Stimulated activated naive CD8-positive, alpha-beta T cell treated with anti-CD3 and anti-CD28 coated beads, Interleukin-15, Interleukin-2, amounts not matched to agents 100 U/mL and 50 U/mL, for 24 hours (primary cell): ENCODE measurements around the gene ANP32B.

Experiments
- ATAC-seq: fragments of 150-1000 bp; cut with Tn5 transposase; one replicate; pipeline ENCODE4 v1.10.0; 2021
- DNase-seq: peaks from one replicate; pipeline ENCODE4 v3.0.0; 2021

Gene ANP32B

DNA sequence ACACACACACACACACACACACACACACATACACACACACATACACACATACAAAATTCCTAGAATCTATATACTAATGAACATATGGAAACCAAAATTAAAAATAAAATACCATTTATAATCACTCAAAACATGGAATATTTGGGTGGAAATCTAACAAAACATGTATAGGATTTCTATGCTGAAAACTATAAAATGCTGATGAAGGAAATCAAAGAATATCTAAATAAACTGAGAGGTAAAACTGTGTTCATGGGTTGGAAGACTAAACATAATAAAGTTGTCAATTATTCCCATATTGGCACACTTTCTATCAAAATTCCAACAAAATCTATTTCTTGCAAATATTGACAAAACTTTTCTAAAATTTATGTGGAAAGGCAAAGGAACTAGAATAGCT is 48.0 kb downstream of the ANP32B start:
- DNase-seq = no peak
- ATAC-seq = no peak

DNA sequence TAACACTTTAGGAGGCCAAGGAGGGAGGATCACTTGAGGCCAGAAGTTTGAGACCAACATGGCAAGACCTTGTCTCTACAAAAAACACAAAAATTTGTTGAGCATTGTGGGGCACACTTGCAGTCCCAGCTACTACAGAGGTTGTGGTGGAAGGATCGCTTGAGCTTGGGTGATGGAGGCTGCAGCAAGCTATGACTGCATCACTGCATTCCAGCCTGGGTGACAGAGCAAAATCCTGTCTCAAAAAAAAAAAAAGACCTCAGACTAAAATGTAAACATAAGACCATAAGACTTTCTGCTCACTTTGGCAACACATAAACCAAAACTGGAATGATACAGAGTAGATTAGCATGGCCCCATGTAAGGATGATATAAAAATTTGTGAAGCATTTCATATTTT is 48.8 kb downstream of the ANP32B start:
- ATAC-seq = no peak
- no peak for DNase-seq

DNA sequence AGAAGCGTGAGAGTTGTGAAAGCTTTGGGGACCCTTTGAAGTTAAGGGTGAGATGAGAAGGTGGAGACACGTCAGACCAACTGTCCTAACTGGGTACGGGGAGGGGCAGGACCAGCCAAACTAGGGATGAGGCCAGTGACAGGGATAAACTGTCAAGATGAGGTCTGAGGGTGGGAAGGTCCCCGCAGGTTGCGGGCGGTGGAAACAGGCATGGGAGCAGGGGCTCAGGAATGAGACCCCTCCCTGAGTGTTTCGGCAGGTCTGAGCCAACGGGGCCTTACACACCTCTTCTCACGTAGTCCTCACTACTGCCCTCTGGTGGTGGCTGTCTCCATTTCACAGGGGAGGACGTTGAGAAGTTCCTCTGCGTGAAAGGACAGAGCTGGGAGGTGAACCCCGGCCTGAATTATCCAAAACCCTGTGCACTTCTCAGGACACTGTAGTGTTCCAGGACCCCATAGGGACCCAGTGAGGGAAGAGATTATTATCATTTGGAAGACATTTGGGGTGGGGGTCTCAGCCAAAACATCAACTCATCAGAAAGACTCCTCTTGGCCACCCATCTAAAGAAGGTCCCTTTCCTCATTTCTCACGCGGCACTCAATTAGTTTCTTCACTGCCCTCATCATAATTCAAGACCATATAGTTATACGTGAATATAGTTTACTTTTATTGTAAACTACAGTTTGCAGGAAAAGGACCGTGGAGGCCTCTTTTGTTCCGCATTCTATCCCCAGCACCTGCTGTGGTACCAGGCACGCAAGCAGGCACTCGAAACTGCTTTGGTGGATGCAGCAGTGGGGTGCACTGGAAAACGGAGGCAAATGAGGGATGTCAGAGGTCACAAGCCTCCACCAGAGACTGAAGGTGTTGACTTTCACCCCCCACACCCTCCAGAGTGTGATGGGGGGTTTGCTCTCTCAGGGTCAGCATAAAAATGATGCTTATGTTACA is 51.7 kb downstream of the ANP32B start:
- DNase-seq (peak; percentile 94), ATAC-seq (peak; percentile 98)

DNA sequence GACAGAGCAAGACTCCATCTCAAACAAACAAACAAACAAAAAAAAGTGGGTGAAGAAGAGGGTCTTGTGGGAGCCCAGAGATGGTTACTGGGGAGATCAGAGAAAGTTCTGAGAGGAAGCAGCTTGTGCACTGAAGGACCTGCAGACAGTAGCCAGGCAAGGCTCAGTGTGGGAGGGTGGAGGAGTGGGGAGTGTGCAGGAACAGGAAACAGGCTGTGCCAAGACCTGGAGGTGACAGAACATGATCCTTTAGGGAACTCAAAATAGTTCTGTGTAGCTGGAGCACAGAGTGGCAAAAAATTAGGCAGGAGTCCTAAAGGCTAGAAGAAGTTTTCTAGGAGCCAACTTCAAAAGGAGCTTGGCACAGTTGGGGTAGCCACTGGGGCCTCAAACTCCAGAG is 54.2 kb downstream of the ANP32B start:
- no peak for ATAC-seq
- no peak for DNase-seq

DNA sequence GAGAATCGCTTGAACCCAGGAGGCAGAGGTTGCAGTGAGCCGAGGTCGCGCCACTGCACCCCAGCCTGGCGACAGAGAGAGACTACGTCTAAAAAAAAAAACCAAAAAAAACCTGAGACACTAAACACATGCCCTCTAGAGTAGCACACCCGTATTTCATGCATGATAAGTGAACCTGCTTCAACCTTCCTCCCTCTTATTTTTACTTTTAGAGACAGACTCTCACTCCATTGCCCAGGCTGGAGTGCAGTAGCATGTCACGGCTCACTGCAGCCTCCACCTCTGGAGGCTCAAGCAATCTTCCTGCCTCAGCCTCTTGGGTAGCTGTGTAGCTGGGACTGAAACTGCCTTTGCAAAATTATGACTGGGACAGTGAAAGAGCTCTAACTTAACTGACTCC is 55.8 kb downstream of the ANP32B start:
- ATAC-seq = no peak
- no peak for DNase-seq

DNA sequence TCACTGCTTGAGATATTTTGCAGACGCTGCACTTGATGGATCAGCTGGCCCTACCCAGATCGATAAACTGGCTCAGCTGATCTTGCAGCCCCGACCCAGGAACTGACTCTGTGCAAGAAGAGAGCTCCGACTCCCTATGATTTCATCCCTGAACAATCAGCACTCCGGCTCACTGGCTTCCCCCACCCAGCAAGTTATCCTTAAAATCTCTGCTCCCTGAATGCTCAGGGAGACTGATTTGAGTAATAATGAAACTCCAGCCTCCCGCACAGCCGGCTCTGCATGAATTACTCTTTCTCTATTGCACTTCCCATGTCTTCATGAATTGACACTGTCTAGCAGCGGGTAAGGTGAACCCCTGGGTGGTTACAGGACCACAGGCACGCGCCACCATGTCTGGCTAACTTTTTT is 56.5 kb downstream of the ANP32B start:
- DNase-seq (no peak), ATAC-seq (no peak)

DNA sequence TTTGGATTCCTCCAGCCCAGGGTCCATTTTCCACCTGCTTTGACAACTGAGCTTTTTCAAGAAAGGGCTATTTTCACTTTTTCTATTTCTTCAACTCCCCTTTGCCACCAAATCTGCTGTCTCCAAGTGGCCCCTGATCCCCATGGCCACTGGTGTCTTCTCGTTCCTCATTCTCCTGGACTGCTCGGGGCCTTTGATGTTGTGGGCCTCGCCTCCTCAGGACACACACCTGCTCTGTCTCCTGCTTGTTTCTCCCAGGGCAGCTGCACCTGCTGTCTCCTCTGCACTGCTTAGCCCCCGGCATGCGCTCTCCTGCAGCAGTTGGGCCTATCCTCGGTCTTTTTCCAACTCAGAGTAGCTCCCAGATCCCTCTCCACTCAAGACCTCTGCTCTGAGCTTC is 57.1 kb downstream of the ANP32B start:
- DNase-seq (no peak), ATAC-seq (no peak)

DNA sequence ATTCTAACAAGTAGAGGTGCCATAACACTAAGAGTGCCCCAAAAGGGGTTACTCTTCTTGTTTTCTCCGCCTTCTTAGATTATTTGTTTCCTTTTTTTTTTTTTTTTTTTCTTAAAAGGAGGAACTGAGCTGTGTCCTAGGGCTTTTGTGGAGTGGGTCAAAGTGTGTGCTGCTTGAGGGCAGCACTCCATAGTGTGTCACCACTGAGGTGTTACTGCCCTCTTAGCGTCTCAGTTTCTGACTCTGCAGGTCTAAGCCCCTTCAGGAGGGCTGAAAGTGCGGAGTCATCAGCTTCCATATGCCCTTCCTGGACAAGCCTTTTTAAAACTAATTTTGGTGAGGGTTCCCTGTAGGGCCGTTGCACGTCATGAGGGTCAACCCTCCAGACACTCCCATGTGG is 60.8 kb downstream of the ANP32B start:
- DNase-seq (no peak), ATAC-seq (no peak)

DNA sequence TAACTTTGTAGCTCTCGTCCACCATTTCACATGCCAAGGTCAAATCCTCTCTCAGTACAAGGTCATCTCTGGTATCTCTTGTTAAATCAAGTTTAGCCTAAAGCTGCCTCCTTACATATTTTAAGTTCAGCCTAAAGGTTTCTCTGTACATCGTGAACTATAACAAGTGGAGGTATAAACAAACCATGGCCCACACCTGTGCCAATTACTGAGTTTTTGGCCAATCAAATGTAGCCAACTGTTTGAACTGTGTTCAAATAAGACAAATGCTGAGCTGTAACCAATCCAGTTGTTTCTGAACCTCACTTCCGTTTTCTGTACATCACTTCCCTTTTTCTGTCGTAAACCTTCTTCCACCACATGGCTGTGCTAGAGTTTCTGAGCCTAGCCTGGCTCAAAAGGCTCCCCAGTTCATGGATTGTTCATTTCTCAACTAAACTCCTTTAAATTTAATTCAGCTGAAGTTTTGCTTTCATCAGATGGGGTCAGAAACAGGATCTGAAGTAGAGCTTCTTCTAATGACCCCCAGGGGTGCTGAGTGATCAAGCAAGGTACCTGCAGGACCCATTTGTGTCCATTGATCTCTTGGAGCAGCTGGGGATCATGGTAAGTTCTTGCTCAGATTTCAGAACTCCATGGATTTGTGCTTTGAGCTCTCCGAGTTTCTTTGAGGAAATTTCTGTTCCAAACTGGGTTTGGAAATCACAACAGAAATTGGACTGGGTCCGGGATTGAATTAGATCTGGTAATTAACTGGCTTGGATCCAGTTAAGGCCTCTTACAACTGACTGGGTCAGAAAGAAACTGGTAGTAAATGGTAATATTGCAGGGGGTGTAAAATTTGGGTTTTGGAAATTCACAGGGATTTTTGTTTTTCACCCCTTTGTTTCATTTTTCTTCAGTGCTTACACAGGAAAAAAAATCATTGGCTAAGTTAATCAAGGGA is 62.4 kb downstream of the ANP32B start:
- ATAC-seq (peak; percentile 84), DNase-seq (peak; percentile 19)

DNA sequence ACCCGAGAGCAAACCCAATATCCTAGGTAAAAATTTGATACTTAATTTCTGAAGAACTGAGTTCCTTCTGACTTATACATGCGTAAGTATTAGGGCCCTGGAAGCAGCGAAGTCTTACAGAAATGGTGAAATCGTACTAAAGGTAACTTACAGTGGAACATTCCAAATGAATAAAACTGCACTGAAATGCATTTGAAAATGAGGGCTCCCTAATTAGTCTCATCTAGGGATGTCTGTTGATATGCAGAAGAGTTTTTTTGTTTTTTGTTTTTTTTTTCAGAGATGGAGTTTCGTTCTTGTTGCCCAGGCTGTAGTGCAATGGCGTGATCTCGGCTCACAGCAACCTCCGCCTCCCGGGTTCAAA is 63.0 kb downstream of the ANP32B start:
- DNase-seq (no peak), ATAC-seq (no peak)

DNA sequence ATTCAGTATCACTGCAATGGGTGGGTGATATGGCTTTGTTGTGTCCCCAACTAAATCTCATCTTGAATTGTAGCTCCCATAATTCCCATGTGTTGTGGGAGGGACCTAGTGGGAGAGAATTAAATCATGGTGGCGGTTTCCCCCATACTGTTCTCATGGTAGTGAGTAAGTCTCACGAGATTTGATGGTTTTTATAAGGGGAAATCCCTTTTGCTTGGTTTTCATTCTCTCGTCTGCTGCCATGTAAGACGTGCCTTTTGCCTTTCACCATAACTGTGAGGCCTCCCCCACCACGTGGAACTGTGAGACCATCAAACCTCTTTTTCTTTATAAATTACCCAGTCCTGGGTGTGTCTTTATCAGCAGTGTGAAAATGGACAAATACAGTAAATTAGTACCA is 63.9 kb downstream of the ANP32B start:
- DNase-seq (no peak), ATAC-seq (peak; percentile 55)

DNA sequence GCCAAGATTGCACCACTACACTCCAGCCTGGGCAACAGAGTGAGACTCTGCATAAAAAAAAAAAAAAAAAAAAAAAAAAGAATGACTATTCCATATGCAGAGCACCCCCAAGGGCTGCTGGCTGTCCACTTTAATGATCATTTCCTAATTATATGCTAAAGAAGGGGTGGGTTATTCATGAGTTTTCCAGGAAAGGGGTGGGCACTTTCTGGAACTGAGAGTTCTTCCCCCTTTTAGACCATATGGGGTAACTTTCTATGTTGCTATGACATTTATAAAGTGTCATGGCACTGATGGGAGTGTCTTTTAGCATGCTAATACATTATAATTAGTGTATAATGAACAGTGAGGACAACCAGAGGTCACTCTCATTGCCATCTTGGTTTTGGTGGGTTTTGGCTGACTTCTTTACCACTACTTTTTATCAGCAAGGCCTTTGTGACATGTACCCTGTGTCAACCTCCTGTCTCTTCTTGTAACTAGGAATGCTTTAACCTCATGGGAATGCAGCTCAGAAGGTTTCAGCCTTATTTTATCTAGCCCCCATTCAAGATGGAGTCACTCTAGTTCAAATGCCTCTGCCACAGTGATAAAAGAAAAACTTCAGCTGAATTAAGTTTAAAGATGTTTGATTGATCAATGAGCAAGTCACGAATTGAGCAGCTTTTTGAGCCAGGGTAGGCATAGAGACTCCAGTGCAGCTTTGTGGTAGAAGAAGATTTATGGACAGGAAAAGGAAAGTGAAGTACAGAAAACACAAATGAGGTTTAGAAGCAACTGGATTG is 66.3 kb downstream of the ANP32B start:
- ATAC-seq = no peak
- DNase-seq = no peak

DNA sequence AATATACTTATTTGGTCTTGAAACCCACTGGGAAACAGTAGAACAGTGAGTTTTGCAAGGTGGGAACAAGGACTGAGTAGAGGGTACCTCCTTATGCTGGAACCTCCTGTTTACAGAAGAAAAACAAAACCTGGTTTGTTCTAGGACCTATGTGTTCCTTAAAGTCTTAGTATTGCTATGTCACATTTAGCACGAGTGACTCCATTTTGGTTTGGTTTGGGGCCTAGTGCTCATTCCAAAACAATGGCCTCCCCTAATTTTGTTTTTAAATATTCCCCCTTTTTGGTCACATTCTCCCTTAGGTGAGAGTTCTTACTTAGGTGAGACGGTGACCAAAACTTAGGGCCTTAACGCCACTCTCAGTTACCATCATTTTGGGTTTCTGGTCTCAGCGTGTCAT is 67.2 kb downstream of the ANP32B start:
- ATAC-seq = no peak
- DNase-seq = no peak

DNA sequence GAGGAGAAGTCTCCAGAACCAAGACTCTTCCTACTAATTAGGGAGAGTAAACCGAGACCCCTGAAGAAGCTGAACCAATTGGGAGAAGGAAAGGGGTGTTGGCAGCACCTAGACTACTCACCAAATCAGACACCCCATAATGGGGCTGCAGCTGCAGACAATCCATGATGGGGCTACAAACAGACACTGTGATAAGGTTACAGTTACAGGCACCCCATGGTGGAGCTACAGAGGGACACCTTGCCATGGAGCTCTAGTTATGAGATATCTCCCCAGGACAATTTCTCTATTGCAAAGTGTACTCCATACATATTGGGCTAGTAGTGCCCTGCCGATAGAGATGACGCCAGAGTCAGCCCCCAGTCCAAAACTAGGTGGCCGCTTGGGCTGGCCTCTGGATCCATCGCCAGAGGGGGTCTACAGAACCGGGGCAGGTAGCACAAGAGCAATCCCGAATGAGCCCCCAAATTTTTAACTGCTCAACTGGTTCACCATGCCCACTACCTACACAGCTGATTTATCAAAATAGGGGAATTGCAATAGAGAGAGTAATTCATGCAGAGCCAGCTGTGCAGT is 71.3 kb downstream of the ANP32B start:
- no peak for ATAC-seq

DNA sequence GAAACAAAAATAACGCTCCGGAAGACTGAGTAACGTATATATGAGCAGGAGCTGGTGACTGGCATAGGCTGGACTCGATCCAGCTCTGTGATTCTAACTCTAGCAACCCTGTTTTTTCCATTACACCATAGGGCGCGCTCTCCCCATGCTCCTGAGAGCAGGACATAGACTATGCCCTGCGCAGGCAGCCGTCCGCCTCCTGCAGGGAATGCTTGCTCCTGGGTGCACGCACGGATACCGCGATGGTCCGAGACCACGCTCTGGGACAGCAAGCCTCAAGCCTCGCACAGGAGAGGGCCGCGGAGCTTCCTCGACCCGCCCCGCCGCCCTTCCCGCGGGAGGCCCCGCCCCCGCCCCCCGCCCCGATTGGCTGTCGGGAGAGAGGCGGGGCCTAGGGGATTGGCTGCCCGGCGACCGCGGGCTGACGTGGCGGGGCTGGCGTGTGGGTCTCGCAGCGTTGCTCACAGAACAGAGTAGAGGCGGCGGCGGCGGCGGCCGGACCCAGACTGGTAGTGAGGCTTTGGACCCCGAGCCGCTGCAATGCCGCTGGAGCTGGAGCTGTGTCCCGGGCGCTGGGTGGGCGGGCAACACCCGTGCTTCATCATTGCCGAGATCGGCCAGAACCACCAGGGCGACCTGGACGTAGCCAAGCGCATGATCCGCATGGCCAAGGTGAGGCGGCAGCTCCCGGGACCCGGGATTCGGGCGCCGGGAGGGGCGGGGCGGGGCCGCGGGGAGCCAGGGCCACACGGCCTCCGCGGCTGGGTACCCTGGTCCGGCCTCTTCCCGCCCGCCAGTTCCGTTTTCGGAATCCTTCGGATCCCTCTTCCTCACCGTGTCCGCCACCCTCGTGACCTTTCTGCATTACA is 73.4 kb downstream of the ANP32B start, which contains the start of gene NANS:
NANS (plus strand) TSS at position 464 of the 869 bp plus-strand sequence; CDS start at position 541, 77 bp downstream.
- peak; percentile 97 for ATAC-seq
- peak; percentile 96 for DNase-seq

More for the DNA sequence above, 71.3 kb downstream of the ANP32B start:
- DNase-seq = no peak

DNA sequence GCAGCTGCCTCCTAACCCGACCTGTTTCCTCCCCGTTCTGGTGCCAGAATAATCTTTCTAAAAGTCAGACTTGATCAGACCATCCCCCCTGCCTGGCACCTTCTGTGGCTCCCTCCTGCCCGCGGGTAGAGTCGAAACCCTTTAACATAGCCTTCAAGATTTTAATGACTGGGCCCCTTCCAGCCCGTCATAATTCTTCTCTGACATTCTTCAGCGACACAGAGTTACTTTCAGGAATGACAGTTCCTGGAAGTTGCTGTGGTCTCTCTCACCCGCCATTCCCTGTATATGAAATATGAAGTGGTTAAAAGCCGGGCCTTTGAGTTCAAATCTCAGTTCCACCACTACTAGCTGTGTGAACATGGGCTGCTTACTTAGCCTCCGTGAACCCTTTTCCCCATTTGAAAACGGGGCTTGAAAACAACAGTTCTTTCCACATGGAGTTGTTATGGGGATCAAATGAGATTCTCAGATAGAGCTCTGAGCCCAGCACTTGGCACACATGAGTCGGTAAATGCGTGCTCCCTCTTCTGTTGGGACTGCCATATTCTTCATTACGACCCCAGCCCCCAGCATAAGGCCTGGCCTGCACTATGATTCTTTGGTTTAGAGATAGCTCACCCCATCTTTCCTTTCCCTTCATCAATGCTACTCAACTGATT is 74.1 kb downstream of the ANP32B start:
- no peak for ATAC-seq
- DNase-seq = no peak

DNA sequence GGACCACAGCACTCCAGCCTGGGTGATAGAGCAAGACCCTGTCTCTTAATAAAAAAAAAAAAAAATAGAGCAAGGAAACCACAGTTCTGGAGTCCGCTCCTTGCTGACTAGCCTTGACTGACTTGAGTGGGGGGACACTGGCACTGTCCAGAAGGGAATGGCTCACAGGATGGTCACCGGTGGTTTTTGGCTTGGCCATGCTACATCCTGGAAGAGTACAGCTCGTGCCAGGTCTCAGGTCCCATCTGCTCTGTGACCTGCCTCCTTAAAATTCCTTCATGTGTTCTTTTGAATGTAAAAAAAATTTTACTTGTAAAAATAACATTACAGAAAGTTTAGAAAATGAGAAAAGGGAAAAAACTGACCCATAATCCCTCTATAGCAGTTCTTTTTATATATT is 79.0 kb downstream of the ANP32B start:
- ATAC-seq = no peak
- DNase-seq = no peak

DNA sequence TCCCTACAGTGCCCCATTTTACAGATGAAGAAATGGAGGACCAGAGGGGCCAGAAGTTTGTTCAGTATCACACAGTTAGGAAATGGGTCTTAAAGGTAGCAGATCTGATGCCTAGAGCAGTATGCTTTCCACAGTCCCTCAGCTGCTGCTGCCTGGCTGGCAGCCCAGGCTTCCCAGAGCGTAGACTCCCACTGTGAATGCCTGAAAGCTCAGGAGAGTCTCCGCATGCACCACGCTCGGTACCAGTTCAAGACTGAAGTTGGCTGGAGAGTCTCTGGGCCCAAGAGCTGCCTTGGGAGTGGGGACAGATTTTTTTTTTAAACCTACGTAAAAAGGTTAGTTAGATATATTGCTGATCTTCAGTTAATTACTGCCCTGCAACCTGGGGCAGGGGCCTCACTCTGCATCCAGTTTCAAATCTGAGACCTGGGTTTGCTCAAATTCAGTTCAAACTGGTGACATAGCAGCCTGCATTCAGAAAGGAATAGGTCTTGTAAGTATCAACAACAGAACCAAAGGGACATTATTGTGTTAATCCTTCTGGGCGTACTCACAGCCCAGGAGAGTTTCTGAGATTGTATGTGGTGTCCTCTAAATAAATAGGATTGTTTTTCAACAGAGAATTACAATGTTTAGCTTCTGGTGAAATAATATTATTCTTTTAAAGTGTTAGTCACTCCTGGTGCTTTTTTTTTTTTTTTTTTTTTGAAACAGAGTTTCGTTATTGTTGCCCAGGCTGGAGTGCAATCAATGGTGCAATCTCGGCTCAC is 81.7 kb downstream of the ANP32B start:
- DNase-seq = no peak
- ATAC-seq = no peak
